H1 (cell line): ENCODE data around the gene CCNI2. TPM values are rescaled to one million over a fixed set of nuclear protein-coding genes. Genes with fewer than 3 reads are reported as not detected.

Experiments used
- CTCF ChIA-PET: fragments of 300-600 bp; sonication (Branson Sonifier 250); formaldehyde crosslinking; loops from one replicate; lab custom pipeline; 2021; ENCODE audit not compliant: partially characterized antibody; lab: Charles Lee
- POLR2A ChIA-PET: fragments of 300-600 bp; sonication (Branson Sonifier 250); formaldehyde crosslinking; loops from one replicate; lab custom pipeline; 2021; ENCODE audit warnings: inconsistent platforms; ENCODE audit not compliant: partially characterized antibody; lab: Charles Lee
- DNase-seq, 2 experiments: peaks; one replicate each; pipeline versions ENCODE4 v3.0.0 to v3.0.0-alpha.2; 2010 to 2022; ENCODE audit warnings: low spot score in 2 of 2, low read depth in 1 of 2, mixed read lengths in 1 of 2
- FAIRE-seq: peaks from 2 replicates; lab custom pipeline; 2011; peaks lifted over from hg19 to GRCh38; lab: Jason Lieb, UNC
- H2AFZ ChIP-seq: 2 replicates; pipeline ENCODE4 v1.8.1; 2012; ENCODE audit warnings: low read length, inconsistent platforms
- H2AK5ac ChIP-seq: 2 replicates; pipeline ENCODE4 v1.6.1; 2013; ENCODE audit warnings: low read depth, low read length
- H2BK120ac ChIP-seq: replicated peaks from 2 replicates; pipeline ENCODE3; 2013; ENCODE audit warnings: low read depth, low read length, inconsistent platforms
- H2BK12ac ChIP-seq: 2 replicates; pipeline ENCODE4 v1.6.1; 2013; ENCODE audit warnings: low read depth, low read length
- H2BK15ac ChIP-seq: 2 replicates; pipeline ENCODE4 v1.6.1; 2013; ENCODE audit warnings: low read length
- H2BK20ac ChIP-seq: 2 replicates; pipeline ENCODE4 v1.6.1; 2013; ENCODE audit warnings: low read length
- H2BK5ac ChIP-seq: 2 replicates; pipeline ENCODE4 v1.6.1; 2013; ENCODE audit warnings: low read depth, low read length
- H3K14ac ChIP-seq: 2 replicates; pipeline ENCODE4 v1.6.1; 2013; ENCODE audit warnings: inconsistent platforms; ENCODE audit not compliant: insufficient read length
- H3K18ac ChIP-seq: 2 replicates; pipeline ENCODE4 v1.6.1; 2013; ENCODE audit warnings: low read length; ENCODE audit errors: extremely low read depth
- H3K23ac ChIP-seq: 2 replicates; pipeline ENCODE4 v1.6.1; 2013; ENCODE audit warnings: inconsistent platforms; ENCODE audit not compliant: insufficient read length
- H3K23me2 ChIP-seq: 2 replicates; pipeline ENCODE4 v1.6.1; 2013; ENCODE audit warnings: low read depth, low read length
- H3K27ac ChIP-seq: 2 replicates; pipeline ENCODE4 v1.6.1; 2011; ENCODE audit warnings: low read depth, low read length, inconsistent platforms
- H3K27me3 ChIP-seq, 4 experiments: replicated peaks in 1 of 4; 1 replicate in 1 of 4; 2 replicates in 3 of 4; pipeline versions ENCODE4 v1.6.1 to v1.8.1; 2011 to 2013; ENCODE audit warnings: low read length in 3 of 4, mild to moderate bottlenecking in 3 of 4, inconsistent platforms in 2 of 4, mixed read lengths in 2 of 4, moderate library complexity in 1 of 4; ENCODE audit not compliant: control insufficient read depth in 3 of 4, insufficient read depth in 3 of 4; ENCODE audit errors: extremely low read depth in 1 of 4
- H3K36me3 ChIP-seq, 4 experiments: 2 replicates each; pipeline versions ENCODE4 v1.6.1 to v1.8.1; 2011 to 2013; ENCODE audit warnings: mild to moderate bottlenecking in 4 of 4, low read length in 3 of 4, moderate library complexity in 2 of 4, control low read depth in 1 of 4, inconsistent platforms in 1 of 4; ENCODE audit not compliant: insufficient read depth in 4 of 4, control insufficient read depth in 2 of 4
- H3K4ac ChIP-seq: replicated peaks from 2 replicates; pipeline ENCODE3; 2013; ENCODE audit warnings: low read length, low read depth, mixed read lengths, inconsistent platforms; ENCODE audit not compliant: insufficient read length
- H3K4me1 ChIP-seq, 4 experiments: replicated peaks in 1 of 4; 1 replicate in 1 of 4; 2 replicates in 3 of 4; pipeline versions ENCODE4 v1.6.1 to v1.8.1; 2011 to 2013; ENCODE audit warnings: low read length in 3 of 4, inconsistent platforms in 2 of 4, mixed read lengths in 1 of 4; ENCODE audit not compliant: insufficient read depth in 4 of 4, control insufficient read depth in 3 of 4
- H3K4me2 ChIP-seq, 2 experiments: 2 replicates each; pipeline versions ENCODE4 v1.6.1 to v1.8.1; 2011 to 2013; ENCODE audit warnings: low read depth in 2 of 2, low read length in 2 of 2, control low read depth in 1 of 2, inconsistent platforms in 1 of 2, mild to moderate bottlenecking in 1 of 2; ENCODE audit not compliant: insufficient read depth in 1 of 2
- H3K4me3 ChIP-seq, 4 experiments: fragments of 200-600, 300-600 bp in 1 of 4; sonication (generic), shearing (Covaris generic), sonication (Bioruptor Twin) in 1 of 4; 2 replicates each; pipeline versions ENCODE4 v1.5.1 to v1.8.1; 2011 to 2016; ENCODE audit warnings: low read length in 4 of 4, low read depth in 3 of 4, control low read depth in 2 of 4, inconsistent platforms in 2 of 4, mild to moderate bottlenecking in 2 of 4, mixed read lengths in 1 of 4, moderate library complexity in 1 of 4; ENCODE audit not compliant: insufficient read depth in 2 of 4; ENCODE audit errors: extremely low read depth in 1 of 4
- H3K56ac ChIP-seq: replicated peaks from 2 replicates; pipeline ENCODE3; 2013; ENCODE audit warnings: low read depth, mild to moderate bottlenecking, mixed read lengths, low read length, inconsistent platforms; ENCODE audit not compliant: insufficient read length
- H3K79me1 ChIP-seq: 2 replicates; pipeline ENCODE4 v1.6.1; 2013; ENCODE audit warnings: low read depth, low read length, control low read depth
- H3K79me2 ChIP-seq, 2 experiments: 2 replicates each; pipeline versions ENCODE4 v1.6.1 to v1.8.1; 2012 to 2013; ENCODE audit warnings: low read length in 2 of 2, mild to moderate bottlenecking in 2 of 2, inconsistent platforms in 1 of 2; ENCODE audit not compliant: insufficient read depth in 2 of 2, control insufficient read depth in 1 of 2
- H3K9ac ChIP-seq, 4 experiments: replicated peaks in 1 of 4; 1 replicate in 1 of 4; 2 replicates in 3 of 4; pipeline versions ENCODE4 v1.6.1 to v1.8.1; 2011 to 2013; ENCODE audit warnings: low read depth in 3 of 4, low read length in 3 of 4, control low read depth in 2 of 4, mild to moderate bottlenecking in 2 of 4, moderate library complexity in 2 of 4, inconsistent platforms in 1 of 4; ENCODE audit errors: extremely low read depth in 1 of 4
- H3K9me3 ChIP-seq, 2 experiments: 2 replicates each; pipeline versions ENCODE4 v1.6.1 to v1.8.1; 2012 to 2013; ENCODE audit warnings: mild to moderate bottlenecking in 2 of 2, moderate library complexity in 2 of 2, control low read depth in 1 of 2, inconsistent platforms in 1 of 2, low read depth in 1 of 2, low read length in 1 of 2, mixed read lengths in 1 of 2; ENCODE audit not compliant: insufficient read depth in 2 of 2
- H4K20me1 ChIP-seq, 2 experiments: replicated peaks in 1 of 2; 2 replicates each; pipeline versions ENCODE3 to v1.8.1; 2011 to 2013; ENCODE audit warnings: inconsistent platforms in 2 of 2, low read length in 2 of 2, mild to moderate bottlenecking in 1 of 2; ENCODE audit not compliant: insufficient read depth in 2 of 2, control insufficient read depth in 1 of 2
- H4K5ac ChIP-seq: 2 replicates; pipeline ENCODE4 v1.6.1; 2013; ENCODE audit warnings: low read length, low read depth, mixed read lengths, inconsistent platforms; ENCODE audit not compliant: insufficient read length
- H4K8ac ChIP-seq: 2 replicates; pipeline ENCODE4 v1.8.0; 2013; ENCODE audit warnings: mild to moderate bottlenecking, moderate library complexity, low read length, inconsistent platforms; ENCODE audit not compliant: insufficient read depth; ENCODE audit errors: extremely low read depth
- H4K91ac ChIP-seq: replicated peaks from 2 replicates; pipeline ENCODE3; 2013; ENCODE audit warnings: low read length, mixed read lengths, inconsistent platforms; ENCODE audit not compliant: insufficient read length
- ATF2 ChIP-seq: IDR thresholded peaks from 2 replicates; pipeline ENCODE4 v1.6.1; 2012; ENCODE audit warnings: low read length, inconsistent platforms
- CTBP2 ChIP-seq: IDR thresholded peaks from 2 replicates; pipeline ENCODE4 v1.7.0; 2011; ENCODE audit warnings: borderline replicate concordance, mild to moderate bottlenecking, moderate library complexity, mixed read lengths, low read length; ENCODE audit not compliant: insufficient read depth, insufficient read length
- EGR1 ChIP-seq: IDR thresholded peaks from 2 replicates; pipeline ENCODE4 v1.6.1; 2011; ENCODE audit warnings: low read depth, low read length, borderline replicate concordance
- HDAC2 ChIP-seq, 2 experiments: fragments of 300-600 bp in 1 of 2; sonication (generic) in 1 of 2; IDR thresholded peaks; 2 replicates each; pipeline ENCODE4 v1.6.1; 2011 to 2012; ENCODE audit warnings: low read depth in 2 of 2, low read length in 2 of 2, mild to moderate bottlenecking in 2 of 2, moderate library complexity in 2 of 2, borderline replicate concordance in 1 of 2, inconsistent platforms in 1 of 2
- JUND ChIP-seq: IDR thresholded peaks from 2 replicates; pipeline ENCODE4 v1.6.1; 2011; ENCODE audit warnings: mild to moderate bottlenecking, improper control_type of control experiment, low read length
- POLR2AphosphoS5 ChIP-seq: IDR thresholded peaks from 2 replicates; pipeline ENCODE4 v1.6.1; 2011; ENCODE audit warnings: low read depth, low read length
- RNF2 ChIP-seq: fragments of 200-900, 300-1000 bp; sonication (generic); IDR thresholded peaks from 2 replicates; pipeline ENCODE4 v1.7.1; 2016; ENCODE audit warnings: borderline replicate concordance, low read depth, mild to moderate bottlenecking, antibody characterized with exemption, low read length; ENCODE audit not compliant: poor library complexity, severe bottlenecking; ENCODE audit errors: missing control alignments
- SP1 ChIP-seq: IDR thresholded peaks from 2 replicates; pipeline ENCODE4 v1.6.1; 2011; ENCODE audit warnings: low read depth, low read length
- TBP ChIP-seq: IDR thresholded peaks from 2 replicates; pipeline ENCODE4 v1.6.1; 2011; ENCODE audit warnings: low read depth, low read length, improper control_type of control experiment
- TCF12 ChIP-seq: IDR thresholded peaks from 2 replicates; pipeline ENCODE4 v1.6.1; 2011; ENCODE audit warnings: low read depth, mild to moderate bottlenecking, low read length
- WGBS, 2 experiments: shearing (Covaris generic) in 1 of 2; methylation state at CpG; one replicate each; pipeline versions ENCODE4 v1.1.6 to v1.1.7; 2013 to 2015; ENCODE audit warnings: low lambda C conversion rate in 2 of 2, mixed read lengths in 2 of 2, inconsistent platforms in 1 of 2, low coverage in 1 of 2, missing lambda C conversion rate in 1 of 2; ENCODE audit not compliant: insufficient replicate concordance in 2 of 2, insufficient coverage in 1 of 2, insufficient read length in 1 of 2; ENCODE audit errors: extremely low coverage in 1 of 2, missing lambda C conversion rate in 1 of 2; 5-methylcytosine and 5-hydroxymethylcytosine counted together
- polyA plus RNA-seq, 7 experiments: library from polyadenylated mRNA; depleted of rRNA in 3 of 7; stranded (reverse) in 5 of 7; unstranded in 2 of 7; fragments of >200 nt in 5 of 7; fragments of 200-250 nt in 2 of 7; gene quantifications; 1 replicate in 5 of 7; 2 replicates in 1 of 7; 4 replicates in 1 of 7; pipeline versions ENCODE4 v1.2.1 to v1.2.3, GENCODE V29; 2011 to 2013; ENCODE audit warnings: missing spikeins in 2 of 7, mixed read lengths in 2 of 7
- total RNA-seq: library from RNA; stranded (reverse); fragmentation: NEBNext Ultra II Directional; extraction: Animal tissue kit (Norgen Biotek cat#: 25700); gene quantifications from 2 replicates; pipeline ENCODE4 v1.2.1, GENCODE V29; 2021

CCNI2 gene
- total and polyA plus RNA-seq, 2 of the 8 experiments (the other 6 are each of a cell fraction or from before 2014, with no cell fraction given): 1.3 to 1.4 TPM

GRCh38 chr5:132785864-132786263, 38.6 kb downstream of the CCNI2 start:
- Histone ChIP-seq H3K23me2 (no peaks in the 10 kb centered on the region), H3K18ac (no peak overlapping the region), H3K9ac (no peak overlapping the region), H3K56ac (no peak overlapping the region), H3K23ac (no peak overlapping the region), H4K20me1 (no peaks in the 10 kb centered on the region), H3K4ac (no peak overlapping the region), H3K9me3 (no peaks in the 10 kb centered on the region), H3K79me1 (no peaks in the 10 kb centered on the region), H3K4me2 (no peak overlapping the region), H2AFZ (no peak overlapping the region), H3K4me3 (no peak overlapping the region), H2BK120ac (no peak overlapping the region), H3K27me3 (no peaks in the 10 kb centered on the region), H2BK15ac (no peak overlapping the region), H4K91ac (no peak overlapping the region), H3K27ac (no peak overlapping the region), H3K36me3 (no peaks in the 10 kb centered on the region), H3K79me2 (no peaks in the 10 kb centered on the region), H2BK5ac (no peak overlapping the region), H4K5ac (no peak overlapping the region), H2AK5ac (no peak overlapping the region), H4K8ac (no peak overlapping the region), H2BK20ac (no peak overlapping the region), H3K14ac (no peak overlapping the region), H3K4me1 (no peaks in the 10 kb centered on the region; a peak in 1 of 7 replicates), H2BK12ac (no peak overlapping the region)
- POLR2A ChIA-PET: interaction anchor here (0.9 to 1.5 kb wide), 2 partner anchors 8 to 37 kb away, joined by 4 to 5 read pairs; no protein-coding TSS in a partner anchor
- CTCF ChIA-PET: interaction anchor here (1.0 to 3.1 kb wide), 5 partner anchors 21 to 259 kb away, joined by 3 to 11 read pairs (median 4); partner anchors contain the start of gene CCNI2
- no peak for DNase-seq
- FAIRE-seq: no peak
- WGBS, 2 experiments: 90% methylated on average over 4 of the region's 4 CpGs; no CpG with 5 or more reads in 1 of the 2 experiments
- TF ChIP-seq EGR1: no peak
- TF ChIP-seq TBP: no peak
- no peak for TF ChIP-seq ATF2
- TF ChIP-seq RNF2: no peak
- no peak for TF ChIP-seq HDAC2 (IDR thresholded peaks at IDR 0.05; ENCODE audit: borderline replicate concordance in 1 of 2, low read depth in 2 of 2, low read length in 2 of 2)
- TF ChIP-seq JUND: no peak
- no peak for TF ChIP-seq SP1
- TF ChIP-seq POLR2AphosphoS5: no peak
- TF ChIP-seq TCF12: no peak
- TF ChIP-seq CTBP2: no peak
